ENCODE results near the gene ZAP70.

DNA sequence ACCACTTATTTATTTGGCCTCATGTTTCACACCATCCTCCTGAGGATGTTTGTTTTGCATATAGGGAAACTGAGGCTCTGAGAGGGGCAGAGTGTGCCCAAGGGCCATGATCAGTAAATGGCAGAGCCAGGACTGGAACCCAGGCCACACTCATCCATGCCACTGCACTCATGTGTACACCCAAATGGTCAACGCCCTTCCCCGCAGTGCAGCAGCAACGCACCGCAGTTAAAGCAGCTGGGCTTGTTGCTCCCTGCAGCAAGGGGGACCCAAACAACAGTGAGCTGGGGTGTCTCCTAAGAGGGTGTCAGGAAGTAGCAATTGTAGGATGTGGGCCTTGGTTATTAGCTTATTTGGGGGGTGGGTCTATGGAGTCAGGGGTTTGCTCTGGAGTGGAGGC, 36.6 kb downstream of the ZAP70 start:
- no peak for TF ChIP-seq GATA2 (IDR thresholded peaks at IDR 0.05; ENCODE audit: low read depth, low read length)
- TF ChIP-seq GATA3 (IDR thresholded peaks at IDR 0.05; ENCODE audit: low read depth, low read length) = no peak

Measured in SH-SY5Y (cell line).